Hepatocyte (in vitro differentiated cells): ENCODE measurements around the gene ATP8A1. TPM values are rescaled to one million over a fixed set of nuclear protein-coding genes. Genes with fewer than 3 reads are reported as not detected.

Experiments used
- DNase-seq: peaks from one replicate; pipeline ENCODE4 v3.0.0-alpha.2; 2016; ENCODE audit warnings: low spot score
- H2AFZ ChIP-seq: fragments of 200-600 bp; sonication (generic); 2 replicates; pipeline ENCODE4 v1.6.0; 2016; ENCODE audit warnings: antibody characterized with exemption, mild to moderate bottlenecking
- H3K27ac ChIP-seq: fragments of 200-600 bp; sonication (generic); 2 replicates; pipeline ENCODE4 v1.5.1; 2016; ENCODE audit warnings: mild to moderate bottlenecking
- H3K27me3 ChIP-seq: fragments of 200-600 bp; sonication (generic); 2 replicates; pipeline ENCODE4 v1.6.1; 2016
- H3K36me3 ChIP-seq: fragments of 200-600 bp; sonication (generic); replicated peaks from 2 replicates; pipeline ENCODE4 v1.5.1; 2016; ENCODE audit warnings: low read depth; ENCODE audit not compliant: insufficient read depth
- H3K4me1 ChIP-seq: fragments of 200-600 bp; sonication (generic); 2 replicates; pipeline ENCODE4 v1.5.1; 2016; ENCODE audit warnings: mild to moderate bottlenecking, moderate library complexity; ENCODE audit not compliant: insufficient read depth
- H3K4me2 ChIP-seq: fragments of 200-600 bp; sonication (generic); 2 replicates; pipeline ENCODE4 v1.6.0; 2016
- H3K4me3 ChIP-seq: fragments of 200-600 bp; sonication (generic); 2 replicates; pipeline ENCODE4 v1.5.1; 2016; ENCODE audit warnings: mild to moderate bottlenecking
- H3K79me2 ChIP-seq: fragments of 200-600 bp; sonication (generic); 2 replicates; pipeline ENCODE4 v1.6.0; 2017; ENCODE audit warnings: mild to moderate bottlenecking
- H3K9me2 ChIP-seq: fragments of 200-600 bp; sonication (generic); replicated peaks from 2 replicates; pipeline ENCODE4 v1.6.0; 2017; ENCODE audit warnings: mild to moderate bottlenecking; ENCODE audit not compliant: insufficient read depth
- H3K9me3 ChIP-seq: fragments of 200-600 bp; sonication (generic); 2 replicates; pipeline ENCODE4 v1.5.1; 2016; ENCODE audit warnings: low read depth, mild to moderate bottlenecking
- H4K20me1 ChIP-seq: fragments of 200-600 bp; sonication (generic); 2 replicates; pipeline ENCODE4 v1.6.0; 2016; ENCODE audit warnings: mild to moderate bottlenecking; ENCODE audit not compliant: insufficient read depth, poor library complexity, severe bottlenecking
- CTCF ChIP-seq: fragments of 200-600 bp; sonication (generic); IDR thresholded peaks from 2 replicates; pipeline ENCODE4 v1.5.1; 2016; ENCODE audit warnings: antibody characterized with exemption, mild to moderate bottlenecking; ENCODE audit not compliant: poor library complexity
- EZH2 ChIP-seq: fragments of 200-600 bp; sonication (generic); IDR thresholded peaks from 2 replicates; pipeline ENCODE4 v1.6.1; 2016; ENCODE audit warnings: antibody characterized with exemption, mild to moderate bottlenecking, borderline replicate concordance
- EZH2phosphoT487 ChIP-seq: fragments of 200-600 bp; sonication (generic); IDR thresholded peaks from one replicate; pipeline ENCODE4 v1.6.1; 2018; ENCODE audit warnings: antibody characterized with exemption, mild to moderate bottlenecking, low read depth, moderate library complexity; ENCODE audit not compliant: unreplicated experiment, severe bottlenecking
- WGBS: methylation state at CpG from one replicate; pipeline ENCODE4 v1.1.6; 2016; ENCODE audit warnings: low lambda C conversion rate; ENCODE audit errors: missing lambda C conversion rate; 5-methylcytosine and 5-hydroxymethylcytosine counted together
- polyA plus RNA-seq: library from polyadenylated mRNA; unstranded; fragments of >200 nt; fragmentation: Nextera tagmentation; extraction: Ambion mirVana; gene quantifications from 2 replicates; pipeline ENCODE4 v1.2.1, GENCODE V29; 2016
- total RNA-seq: library from RNA; depleted of rRNA; stranded (reverse); fragments of >200 nt; gene quantifications from 2 replicates; pipeline ENCODE4 v1.2.3, GENCODE V29; 2014

The ATP8A1 gene
- total and polyA plus RNA-seq, 2 experiments from 2014 or later: 3.3 to 42.1 TPM

GRCh38 chr4:42562016-42562415 lies 94.9 kb downstream of the ATP8A1 start:
- no peak overlapping the region for H2AFZ ChIP-seq
- no peaks in the 10 kb centered on the region for H4K20me1 ChIP-seq
- H3K9me2 ChIP-seq: no peaks in the 10 kb centered on the region
- H3K4me1 ChIP-seq: no peaks in the 10 kb centered on the region
- H3K9me3 ChIP-seq: no peaks in the 10 kb centered on the region
- H3K79me2 ChIP-seq: no peaks in the 10 kb centered on the region
- H3K27me3 ChIP-seq: no peaks in the 10 kb centered on the region
- TF ChIP-seq CTCF: no peak
- no peak for TF ChIP-seq EZH2phosphoT487
- TF ChIP-seq EZH2: no peak
- no peak overlapping the region for H3K4me2 ChIP-seq
- H3K36me3 ChIP-seq: no peaks in the 10 kb centered on the region
- WGBS: 89% methylated on average over 5 of the region's 5 CpGs
- H3K4me3 ChIP-seq: no peak overlapping the region
- H3K27ac ChIP-seq: no peak overlapping the region
- no peak for DNase-seq

- WGBS: 95% methylated on average over 11 of the region's 11 CpGs
- H2AFZ ChIP-seq: no peak overlapping the region
Observed at GRCh38 chr4:42561031-42561430, 95.9 kb downstream of the ATP8A1 start.

GRCh38 chr4:42560467-42560861 lies 96.4 kb downstream of the ATP8A1 start:
- no peaks in the 10 kb centered on the region for H3K36me3 ChIP-seq
- DNase-seq: no peak
- 83% methylated on average over 3 of the region's 3 CpGs for WGBS
- no peaks in the 10 kb centered on the region for H3K9me2 ChIP-seq
- no peaks in the 10 kb centered on the region for H4K20me1 ChIP-seq
- H3K27me3 ChIP-seq: no peaks in the 10 kb centered on the region
- H3K4me1 ChIP-seq: no peaks in the 10 kb centered on the region
- no peak overlapping the region for H3K4me2 ChIP-seq
- H3K27ac ChIP-seq: no peak overlapping the region
- no peak overlapping the region for H2AFZ ChIP-seq
- no peak overlapping the region for H3K4me3 ChIP-seq
- no peaks in the 10 kb centered on the region for H3K79me2 ChIP-seq
- H3K9me3 ChIP-seq: no peaks in the 10 kb centered on the region
- TF ChIP-seq CTCF (no peak), EZH2 (no peak), EZH2phosphoT487 (no peak)

More at GRCh38 chr4:42561031-42561430, 95.9 kb downstream of the ATP8A1 start:
- Histone ChIP-seq H3K9me2 (no peaks in the 10 kb centered on the region), H3K9me3 (no peaks in the 10 kb centered on the region), H3K27me3 (no peaks in the 10 kb centered on the region), H3K4me1 (no peaks in the 10 kb centered on the region), H3K79me2 (no peaks in the 10 kb centered on the region), H3K4me3 (no peak overlapping the region), H3K36me3 (no peaks in the 10 kb centered on the region), H3K4me2 (no peak overlapping the region), H3K27ac (no peak overlapping the region), H4K20me1 (no peaks in the 10 kb centered on the region)
- DNase-seq: no peak
- TF ChIP-seq EZH2phosphoT487 (no peak), EZH2 (no peak), CTCF (no peak)

- Histone ChIP-seq H3K4me1 (no peaks in the 10 kb centered on the region), H3K4me3 (no peak overlapping the region), H4K20me1 (no peaks in the 10 kb centered on the region), H2AFZ (no peak overlapping the region), H3K9me2 (no peaks in the 10 kb centered on the region), H3K27me3 (no peaks in the 10 kb centered on the region), H3K79me2 (no peaks in the 10 kb centered on the region), H3K4me2 (no peak overlapping the region), H3K27ac (no peak overlapping the region), H3K9me3 (no peaks in the 10 kb centered on the region), H3K36me3 (no peaks in the 10 kb centered on the region)
- DNase-seq: no peak
- WGBS: 64% methylated on average over 1 of the region's 1 CpG
- no peak for TF ChIP-seq EZH2
- TF ChIP-seq EZH2phosphoT487: no peak
- TF ChIP-seq CTCF: no peak
Observed at GRCh38 chr4:42558156-42558555, 98.7 kb downstream of the ATP8A1 start.
